GF-D8 (cell line): ENCODE measurements around the gene RMND5B.
"Not testable (repeated sequence)": the region's sequence is repeated elsewhere in the genome, so short reads cannot be mapped to it uniquely, and the experiment has no call there.

ENCODE experiments used
- DNase-seq: peaks from one replicate; lab custom pipeline; 2025; lab: John Stamatoyannopoulos, UW

Gene RMND5B

DNA sequence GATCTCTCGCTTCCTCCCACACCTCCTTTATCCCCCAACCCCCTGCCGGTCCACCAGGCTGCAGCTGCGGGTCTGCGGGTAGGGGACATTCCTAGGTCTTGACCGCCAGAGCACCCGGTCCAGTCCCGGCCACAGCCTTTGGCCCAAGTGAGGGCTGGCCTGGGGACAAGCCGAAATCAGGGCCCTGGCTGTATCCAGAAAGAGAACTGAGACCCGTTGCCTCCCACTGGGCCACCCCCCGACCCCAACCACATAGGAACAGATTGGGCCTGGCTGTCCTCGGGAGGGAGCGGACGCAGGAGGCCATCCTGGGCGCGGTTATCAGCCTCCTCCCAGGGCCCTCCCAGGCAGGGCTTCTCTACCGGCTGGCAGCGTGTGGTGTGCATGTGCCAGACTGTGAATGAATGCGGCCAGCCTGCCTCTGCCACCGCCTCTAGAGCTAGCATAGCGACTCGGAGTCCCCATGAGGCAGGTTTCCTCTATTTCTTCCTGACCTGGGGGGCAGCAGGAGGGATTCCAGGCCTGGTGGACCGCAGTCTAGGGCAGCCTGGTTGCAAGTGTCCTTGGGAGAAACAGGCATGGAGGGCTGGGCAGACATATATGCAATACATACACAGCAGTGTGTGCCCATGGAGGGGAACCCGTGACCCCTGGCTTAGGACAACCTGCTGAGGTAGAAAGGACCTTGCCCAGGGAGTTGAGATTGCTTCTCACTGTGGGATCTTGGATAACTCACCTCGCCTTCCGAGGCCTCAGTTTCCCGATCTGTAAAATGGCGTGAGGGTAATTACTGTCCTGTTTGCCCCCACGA, 16.3 kb upstream of the RMND5B start:
- DNase-seq = no peak

DNA sequence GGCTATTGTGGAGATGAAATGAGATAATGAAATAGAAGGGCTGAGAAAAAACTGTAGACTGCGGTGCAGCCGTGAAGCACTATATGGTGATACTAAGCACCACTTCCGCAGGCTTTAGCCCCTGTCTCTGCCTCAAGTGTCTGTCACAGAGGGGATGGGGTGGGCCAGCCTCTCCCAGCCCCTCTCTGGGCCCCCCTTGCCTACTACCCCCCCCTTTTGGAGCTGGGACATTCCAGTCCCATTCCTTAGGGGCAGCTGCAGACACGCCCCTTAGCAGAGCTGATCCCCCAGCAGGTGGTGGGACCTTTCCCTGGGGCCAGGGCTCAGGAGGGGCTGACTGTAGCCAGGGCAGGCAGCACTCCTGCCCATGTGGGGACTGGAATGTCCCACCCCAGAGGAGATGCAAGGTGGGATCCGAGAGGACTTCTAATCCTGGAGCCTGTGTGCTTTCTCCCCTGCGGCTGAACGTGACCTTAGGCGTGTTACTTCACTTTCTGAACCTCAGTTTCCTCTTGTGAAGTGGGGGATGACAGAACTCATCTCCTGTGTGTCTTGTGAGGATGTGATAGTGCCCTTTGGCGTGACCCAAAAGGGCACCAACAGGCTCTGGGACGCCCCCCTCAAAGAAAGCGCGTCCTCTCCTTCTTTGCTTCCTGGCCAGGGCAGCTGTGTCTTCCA, 15.5 kb upstream of the RMND5B start:
- no peak for DNase-seq

DNA sequence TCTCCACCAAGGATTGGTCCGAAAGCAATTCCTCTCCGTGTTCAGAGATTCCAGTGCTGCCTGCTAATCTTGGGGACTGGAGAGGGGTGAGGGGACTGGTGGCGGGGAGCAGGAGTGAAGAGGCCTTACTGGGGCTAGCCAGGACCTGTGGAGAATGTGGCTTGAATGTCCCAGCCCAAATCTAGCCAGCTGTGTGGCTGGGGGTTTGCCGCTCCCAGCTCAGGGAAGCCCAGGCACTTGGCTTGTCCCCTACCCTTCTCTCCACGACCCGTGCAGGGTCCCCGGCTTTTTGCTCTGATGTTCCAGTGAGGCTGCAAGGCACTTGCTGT, 15.0 kb upstream of the RMND5B start:
- no peak for DNase-seq

DNA sequence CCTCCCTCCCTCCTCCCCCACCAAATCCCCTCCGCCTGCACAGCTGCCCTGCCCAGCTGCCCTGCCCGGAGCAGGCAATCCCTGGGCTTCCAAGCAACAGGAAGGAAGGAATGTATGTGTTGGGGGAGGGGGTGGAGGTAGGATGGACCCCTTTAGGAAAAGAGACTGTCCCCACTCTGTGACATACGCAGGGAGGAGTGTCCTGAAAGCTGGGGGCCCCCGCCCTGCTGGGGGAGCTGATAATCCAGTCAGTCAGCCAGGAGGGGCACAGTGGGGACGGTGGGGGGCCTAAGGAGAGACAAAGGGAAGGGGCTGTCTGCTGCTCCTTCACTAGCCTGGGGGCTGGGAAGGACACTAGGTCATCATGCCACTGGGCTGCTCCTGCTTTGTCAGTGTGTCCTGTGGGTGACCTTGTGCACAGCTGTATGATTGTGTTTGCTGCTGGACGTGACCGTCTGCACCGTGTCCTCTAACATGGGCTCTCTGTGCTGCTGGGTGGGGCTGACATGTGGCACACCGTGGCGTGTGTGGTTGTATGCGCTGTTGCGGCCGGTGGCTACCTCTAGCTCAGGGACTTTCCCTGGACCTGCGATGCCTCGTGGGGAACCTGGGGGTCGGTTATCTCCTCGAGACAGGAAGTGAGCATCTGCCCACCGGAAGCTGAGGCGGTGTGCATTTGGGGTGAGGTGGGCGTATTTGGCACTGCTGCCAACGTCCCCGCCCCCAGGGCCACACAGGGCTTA, 14.5 kb upstream of the RMND5B start:
- no peak for DNase-seq

DNA sequence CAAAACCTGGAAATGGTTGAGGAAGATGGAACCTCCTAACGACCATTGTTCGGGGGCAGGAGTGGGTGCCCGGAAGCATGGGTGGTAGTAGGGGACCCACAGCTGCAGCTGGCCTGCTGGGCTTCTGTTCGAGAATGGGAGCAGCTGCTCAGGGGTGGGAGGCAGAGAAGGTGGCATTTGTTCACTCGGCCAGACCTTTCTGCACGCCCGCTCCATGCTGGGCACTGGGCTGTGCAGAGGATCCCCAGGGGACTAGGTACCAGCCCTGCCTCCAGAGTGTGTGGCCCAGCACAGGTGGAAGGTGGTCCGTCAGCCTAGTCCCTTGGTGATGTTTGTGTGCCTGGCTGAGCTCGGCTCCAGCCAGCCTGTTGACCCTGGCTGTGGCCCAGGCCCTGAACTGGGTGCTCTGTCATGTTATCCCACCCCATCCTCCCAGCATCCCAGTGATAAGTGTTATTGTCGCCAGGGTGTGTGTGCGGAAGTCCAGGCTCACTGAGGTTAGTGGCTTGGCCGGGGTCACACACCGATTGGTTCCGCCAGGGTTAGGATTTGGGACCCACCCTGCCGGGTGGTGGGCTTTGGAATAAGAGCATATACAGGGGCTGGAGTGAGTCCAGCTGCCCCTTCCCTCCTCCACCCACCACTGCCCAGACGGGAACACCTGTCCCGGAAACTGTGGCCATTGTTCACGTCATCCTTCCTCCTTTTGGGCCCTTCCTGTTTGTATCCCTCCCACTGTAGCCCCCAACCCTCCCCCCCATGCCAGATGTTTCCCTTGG, 12.7 kb upstream of the RMND5B start:
- peak; percentile 29 for DNase-seq

DNA sequence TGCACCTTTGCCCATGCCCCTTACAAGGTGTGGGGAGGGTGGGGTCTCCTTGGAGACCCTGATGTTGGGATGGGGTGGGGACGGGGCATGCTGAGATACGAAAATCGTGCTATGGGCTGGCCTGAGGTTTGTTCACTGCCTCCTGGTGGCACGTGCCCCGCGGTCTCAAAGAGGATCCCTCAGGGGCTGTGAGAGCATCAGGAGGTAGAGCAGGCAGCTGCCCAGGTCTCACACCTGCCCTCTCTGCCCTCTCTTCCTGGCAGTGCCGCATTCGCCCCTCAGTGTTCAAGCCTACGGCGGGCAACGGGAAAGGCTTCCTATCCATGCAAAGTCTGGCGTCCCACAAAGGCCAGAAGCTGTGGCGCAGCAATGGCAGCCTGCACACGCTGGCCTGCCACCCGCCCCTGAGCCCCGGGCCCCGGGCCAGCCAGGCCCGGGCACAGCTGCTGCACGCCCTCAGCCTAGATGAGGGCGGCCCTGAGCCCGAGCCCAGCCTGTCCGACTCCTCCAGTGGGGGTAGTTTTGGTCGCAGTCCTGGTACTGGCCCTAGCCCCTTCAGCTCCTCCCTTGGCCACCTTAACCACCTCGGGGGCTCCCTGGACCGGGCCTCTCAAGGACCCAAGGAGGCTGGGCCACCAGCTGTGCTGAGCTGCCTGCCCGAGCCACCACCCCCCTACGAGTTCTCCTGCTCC, 10.8 kb upstream of the RMND5B start:
- DNase-seq = no peak

DNA sequence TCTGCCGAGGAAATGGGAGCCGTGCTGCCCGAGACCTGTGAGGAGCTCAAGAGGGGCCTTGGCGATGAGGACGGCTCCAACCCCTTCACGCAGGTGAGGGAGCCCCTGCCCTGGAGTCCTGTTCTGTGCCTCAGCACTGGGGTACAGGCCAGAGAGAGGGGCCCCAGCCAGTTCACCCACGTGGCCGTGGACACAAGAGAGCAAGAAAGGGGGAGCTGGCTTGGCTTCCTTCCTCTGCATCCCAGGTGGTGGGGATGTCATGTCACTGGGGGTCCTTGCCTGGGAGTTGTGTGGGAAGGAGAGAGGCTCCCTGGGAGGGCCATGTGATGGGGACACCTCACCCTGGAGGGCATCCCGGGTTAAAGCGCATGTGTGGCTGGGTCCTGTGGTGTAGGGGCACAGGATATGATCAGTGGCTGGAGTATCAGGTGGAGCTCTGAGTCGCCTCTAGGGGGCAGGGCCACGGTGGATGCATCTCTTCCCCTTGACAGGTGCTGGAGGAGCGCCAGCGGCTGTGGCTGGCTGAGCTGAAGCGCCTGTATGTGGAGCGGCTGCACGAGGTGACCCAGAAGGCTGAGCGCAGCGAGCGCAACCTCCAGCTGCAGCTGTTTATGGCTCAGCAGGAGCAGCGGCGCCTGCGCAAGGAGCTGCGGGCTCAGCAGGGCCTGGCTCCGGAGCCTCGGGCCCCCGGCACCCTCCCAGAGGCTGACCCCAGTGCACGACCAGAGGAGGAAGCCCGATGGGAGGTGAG, 10.0 kb upstream of the RMND5B start:
- DNase-seq = peak; percentile 6

DNA sequence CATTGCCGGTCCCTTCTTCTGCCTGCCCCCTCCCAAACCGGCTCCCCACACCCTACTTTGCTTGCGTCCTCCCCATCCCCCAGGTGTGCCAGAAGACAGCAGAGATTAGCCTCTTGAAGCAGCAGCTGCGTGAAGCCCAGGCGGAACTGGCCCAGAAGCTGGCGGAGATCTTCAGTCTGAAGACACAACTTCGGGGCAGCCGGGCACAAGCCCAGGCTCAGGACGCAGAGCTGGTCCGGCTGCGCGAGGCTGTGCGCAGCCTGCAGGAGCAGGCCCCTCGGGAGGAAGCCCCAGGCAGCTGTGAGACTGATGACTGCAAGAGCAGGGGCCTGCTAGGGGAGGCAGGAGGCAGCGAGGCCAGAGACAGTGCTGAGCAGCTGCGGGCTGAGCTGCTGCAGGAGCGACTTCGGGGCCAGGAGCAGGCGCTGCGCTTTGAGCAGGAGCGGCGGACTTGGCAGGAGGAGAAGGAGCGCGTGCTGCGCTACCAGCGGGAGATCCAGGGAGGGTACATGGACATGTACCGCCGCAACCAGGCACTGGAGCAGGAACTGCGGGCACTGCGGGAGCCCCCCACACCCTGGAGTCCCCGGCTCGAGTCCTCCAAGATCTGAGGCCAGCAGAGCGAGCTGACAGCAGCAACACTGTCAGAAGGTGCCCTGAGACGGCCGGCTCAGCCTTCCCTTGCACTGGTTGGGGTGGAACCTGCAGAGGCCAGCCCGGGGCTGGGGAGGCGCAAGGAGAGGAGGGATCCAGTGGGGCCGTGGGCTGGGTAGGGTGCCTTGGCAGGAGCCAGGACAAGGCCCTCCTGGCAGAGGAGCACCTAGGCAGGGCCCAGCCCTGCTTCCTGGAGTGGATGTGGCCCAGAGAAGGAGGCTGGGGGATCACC, 9.2 kb upstream of the RMND5B start:
- no peak for DNase-seq

DNA sequence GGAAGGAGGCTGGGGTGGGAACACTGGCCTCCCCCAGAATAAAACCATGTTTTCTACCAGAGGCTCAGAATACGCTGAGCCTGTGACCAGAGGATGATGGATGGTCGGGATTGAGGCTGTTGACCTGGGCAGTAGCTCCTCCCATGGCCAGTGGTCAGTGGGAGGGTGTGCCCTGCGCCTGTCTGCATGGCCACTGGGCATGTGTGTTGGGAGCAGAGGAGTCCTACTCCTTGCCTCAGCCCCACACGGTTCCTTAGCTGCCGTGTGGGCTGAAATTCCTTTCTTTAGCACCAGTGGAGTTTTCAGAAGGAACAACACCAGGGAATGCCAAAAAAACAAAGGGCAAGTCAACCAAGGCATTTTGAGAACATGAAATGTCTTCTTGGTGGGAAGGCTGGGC, 8.5 kb upstream of the RMND5B start:
- DNase-seq = no peak

DNA sequence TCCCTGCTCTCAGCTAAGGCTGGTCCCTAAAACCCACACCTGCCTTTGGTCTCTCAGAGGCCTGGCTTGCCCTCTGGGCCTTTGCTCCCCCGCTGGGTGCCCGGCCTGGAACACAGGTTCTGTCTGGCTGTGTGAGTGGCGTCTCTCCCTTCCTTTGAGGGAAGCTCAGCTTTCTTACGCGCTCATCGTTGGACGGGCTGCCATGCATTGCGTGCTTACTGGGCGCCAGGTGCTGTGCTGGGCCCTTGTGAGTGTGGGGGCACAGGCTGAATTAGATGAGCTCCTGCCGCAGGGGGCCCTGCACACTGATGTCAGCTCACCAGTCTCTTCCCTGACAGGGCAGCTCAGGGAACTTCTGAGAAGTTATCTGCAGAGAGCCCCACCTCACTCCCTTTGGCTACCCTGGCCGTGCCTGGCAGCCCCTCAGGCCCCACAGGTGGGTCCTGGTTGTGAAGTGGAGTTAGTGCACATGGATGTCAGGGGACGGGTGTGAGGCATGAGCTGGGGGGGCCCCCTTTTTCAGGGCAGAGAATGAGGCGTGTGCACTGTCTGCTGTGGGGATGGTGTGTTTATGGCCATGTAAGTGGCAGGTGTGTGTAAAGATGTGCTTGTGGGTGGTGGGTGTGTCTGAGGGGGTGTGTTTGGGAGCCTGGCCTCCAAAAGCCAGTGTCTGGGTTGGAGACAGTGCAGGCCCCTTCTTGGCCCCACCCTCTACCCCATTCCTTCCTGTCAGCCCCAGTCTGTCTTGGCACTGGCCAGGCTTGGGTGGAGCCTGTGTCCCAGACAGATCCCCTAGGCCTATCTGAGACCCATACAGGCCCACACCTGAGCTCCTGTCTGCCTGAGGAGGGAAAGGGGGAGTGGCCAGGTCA, 7.5 kb upstream of the RMND5B start:
- DNase-seq = no peak

DNA sequence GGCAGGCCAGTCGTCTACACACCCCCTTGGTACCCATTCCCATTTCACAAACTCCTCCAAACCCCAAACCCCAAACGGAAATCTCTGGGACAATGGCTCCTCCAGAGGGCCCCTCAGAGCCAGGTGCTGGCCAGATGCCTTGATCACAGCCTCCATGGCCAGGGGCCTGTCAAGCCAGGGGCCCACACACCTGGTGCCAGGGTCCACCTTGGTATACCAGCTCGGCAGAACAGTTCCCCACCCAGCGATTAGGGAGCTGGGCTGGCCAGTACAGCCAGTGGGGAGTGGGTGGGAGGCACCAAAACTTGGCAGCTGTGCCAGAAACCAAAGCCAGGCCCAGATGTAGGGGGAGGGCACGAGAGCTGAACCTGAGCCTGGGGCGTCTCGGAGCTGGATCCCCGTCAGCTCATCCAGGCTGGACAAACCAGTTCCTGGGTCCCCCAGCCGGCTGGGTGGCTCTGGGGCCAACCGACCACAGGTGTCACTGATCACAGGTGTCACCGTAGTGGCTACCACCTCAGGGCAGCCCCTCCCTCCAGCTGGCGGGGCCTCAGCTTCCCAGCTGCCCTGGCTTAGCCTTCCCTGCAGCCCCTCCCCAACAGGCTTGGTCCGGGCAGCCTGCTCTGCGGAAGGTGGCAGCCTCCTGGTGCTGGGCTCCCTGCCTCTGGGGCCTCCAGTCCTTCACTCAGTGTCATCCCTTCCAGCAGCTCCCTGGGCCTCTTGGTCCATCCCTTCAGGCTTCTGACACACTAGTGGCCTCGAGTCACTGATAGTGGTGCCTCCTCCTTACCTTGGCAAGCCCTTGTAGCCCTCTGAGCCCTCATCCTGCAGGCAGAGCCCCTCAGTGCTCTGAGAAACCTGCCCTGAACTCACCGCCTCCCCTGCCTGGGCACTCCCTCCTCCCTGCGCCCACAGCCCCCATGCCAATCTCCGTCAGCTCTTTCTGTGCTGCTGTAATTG, 6.6 kb upstream of the RMND5B start:
- DNase-seq = no peak

DNA sequence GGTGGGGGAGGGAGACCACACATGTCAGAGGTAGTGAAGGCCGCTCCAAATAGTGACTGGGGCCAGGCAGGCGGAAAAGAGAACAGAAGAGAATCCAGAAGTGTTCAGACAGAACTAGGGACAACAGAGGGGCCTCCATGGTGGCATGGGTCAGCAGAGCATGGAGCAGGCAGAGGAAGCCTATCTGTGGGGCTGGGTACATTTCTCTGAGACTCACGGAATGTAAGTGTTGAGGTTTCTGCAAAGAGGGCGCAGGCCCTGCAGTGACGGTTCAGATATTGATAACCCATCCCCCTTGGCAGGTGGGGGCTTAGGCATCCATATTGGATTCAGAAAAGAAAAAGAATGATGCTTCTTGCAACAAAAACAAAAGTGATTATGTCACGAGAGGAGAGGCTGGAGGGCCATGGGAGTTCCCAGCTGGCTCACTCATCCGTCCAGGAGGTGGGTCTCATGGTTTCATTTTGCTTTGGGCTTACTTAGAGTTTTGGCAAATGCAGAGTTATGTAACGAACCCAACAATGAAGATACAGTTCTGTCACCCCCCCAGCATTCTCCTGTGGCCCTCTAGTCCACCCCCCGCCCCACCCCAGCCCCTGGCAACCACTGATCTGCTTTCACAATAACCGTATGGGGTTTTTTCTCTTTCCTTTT, 5.4 kb upstream of the RMND5B start:
- no peak for DNase-seq

DNA sequence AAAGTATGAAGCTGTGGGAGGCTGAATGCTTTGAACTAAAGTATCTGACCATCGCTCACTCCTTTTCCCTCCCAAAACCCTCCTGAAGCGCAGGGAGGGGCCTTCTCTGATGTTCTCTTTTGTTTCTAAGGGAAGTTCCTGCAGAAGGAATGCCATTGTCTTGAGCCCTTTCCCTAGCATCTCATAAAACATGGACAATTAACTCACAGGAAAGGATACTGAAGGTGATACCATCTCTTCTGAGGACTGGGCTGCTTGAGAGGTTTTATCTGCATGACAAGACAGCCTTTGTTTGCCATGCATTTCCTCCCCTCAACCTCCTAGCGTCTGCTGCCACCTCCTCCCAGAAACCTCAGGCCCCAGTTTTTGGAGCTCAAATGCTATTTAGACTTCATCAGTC, 4.3 kb upstream of the RMND5B start:
- DNase-seq = no peak

DNA sequence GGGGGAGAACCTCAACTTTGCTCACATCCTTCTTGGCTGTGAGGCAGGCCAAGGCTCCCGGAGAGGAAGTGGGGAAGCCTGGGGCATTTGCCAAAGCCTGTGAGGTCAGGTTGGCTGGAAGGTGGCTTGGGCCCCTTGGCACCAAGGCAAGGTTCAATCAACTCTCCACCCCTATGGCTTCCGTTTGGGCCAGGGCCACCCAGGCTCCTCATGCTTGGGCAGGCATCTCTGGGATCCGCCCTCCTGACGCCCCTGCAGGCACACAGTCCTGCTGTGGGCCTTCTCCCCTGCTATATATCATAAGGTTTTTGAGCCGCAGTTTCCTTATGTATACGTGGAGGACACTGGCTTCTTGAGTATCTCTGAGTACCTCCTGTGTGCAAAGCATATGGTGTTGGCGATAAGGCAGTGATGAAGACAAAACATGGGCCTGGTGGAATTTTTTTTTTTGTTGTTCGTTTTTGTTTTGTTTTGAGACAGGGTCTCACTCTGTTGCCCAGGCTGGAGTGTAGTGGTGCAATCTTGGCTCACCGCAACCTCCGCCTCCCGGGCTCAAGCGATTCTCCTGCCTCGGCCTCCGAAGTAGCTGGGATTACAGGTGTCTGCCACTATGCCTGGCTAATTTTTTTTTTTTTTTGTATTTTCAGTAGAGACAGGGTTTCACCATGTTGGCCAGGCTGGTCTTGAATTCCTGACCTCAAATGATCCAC, 3.4 kb upstream of the RMND5B start:
- not testable (repeated sequence) for DNase-seq

DNA sequence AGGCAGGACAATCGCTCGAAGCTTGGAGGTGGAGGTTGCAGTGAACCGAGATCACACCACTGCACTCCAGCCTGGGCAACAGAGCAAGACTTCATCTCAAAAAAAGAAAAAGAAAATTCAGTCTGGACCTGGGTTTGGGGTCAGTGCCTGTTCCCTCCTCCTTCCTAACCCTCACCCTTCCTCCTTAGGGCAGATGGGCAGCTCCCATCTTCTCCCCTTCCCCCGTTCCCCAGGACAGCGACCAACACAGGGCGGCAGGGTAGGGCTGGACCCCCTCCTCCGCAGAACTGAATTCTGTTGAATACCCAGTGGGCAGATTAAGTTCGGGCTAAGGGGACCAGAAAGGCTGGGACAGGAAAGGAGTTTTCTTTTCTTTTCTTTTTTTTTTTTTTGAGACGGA, 1.5 kb upstream of the RMND5B start:
- no peak for DNase-seq

DNA sequence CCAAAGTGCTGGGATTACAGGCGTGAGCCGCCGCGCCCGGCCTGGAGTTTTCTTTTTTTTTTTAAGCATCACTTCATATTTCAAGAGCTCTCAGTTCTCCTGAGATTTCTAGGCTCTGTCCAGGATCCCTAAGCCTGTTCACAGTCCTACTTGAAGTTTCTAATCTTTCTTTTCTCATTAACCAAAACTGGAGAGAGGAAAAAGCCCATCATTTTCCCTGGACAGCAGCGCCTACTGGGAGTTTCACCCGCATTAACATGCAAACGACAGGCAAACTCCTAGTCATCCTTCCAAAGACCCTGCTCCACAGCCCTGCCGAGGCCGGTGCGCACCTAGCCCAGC, 609 bp upstream of the RMND5B start:
- not testable (repeated sequence) for DNase-seq
